OCI-LY3 (cell line): ENCODE data around the gene MMP20.

ENCODE experiments used
- H2AFZ ChIP-seq: fragments of 200-600, 300-600 bp; shearing (Covaris generic); 2 replicates; pipeline ENCODE4 v1.6.0; 2014; ENCODE audit warnings: antibody characterized with exemption, low read depth, low read length
- H3K27ac ChIP-seq: fragments of 200-600, 300-600 bp; sonication (generic); 2 replicates; pipeline ENCODE4 v1.5.1; 2014; ENCODE audit warnings: mild to moderate bottlenecking, low read length, moderate library complexity, mixed read lengths
- H3K27me3 ChIP-seq: fragments of 200-600, 300-600 bp; sonication (generic); 2 replicates; pipeline ENCODE4 v1.6.1; 2014; ENCODE audit warnings: low read depth, low read length, mixed read lengths
- H3K36me3 ChIP-seq: fragments of 200-600, 300-600 bp; sonication (generic); replicated peaks from 2 replicates; pipeline ENCODE3; 2014; ENCODE audit warnings: low read depth, low read length, mixed read lengths
- H3K4me1 ChIP-seq: fragments of 300-600, 200-600 bp; sonication (generic); 2 replicates; pipeline ENCODE4 v1.6.1; 2014; ENCODE audit warnings: low read length, mixed read lengths
- H3K4me2 ChIP-seq: fragments of 200-600, 300-600 bp; sonication (generic); 2 replicates; pipeline ENCODE4 v1.6.1; 2014; ENCODE audit warnings: low read length, mixed read lengths
- H3K4me3 ChIP-seq: fragments of 300-600, 200-600 bp; sonication (generic); 2 replicates; pipeline ENCODE4 v1.5.1; 2014; ENCODE audit warnings: antibody characterized with exemption, mild to moderate bottlenecking, low read length, moderate library complexity
- H3K79me2 ChIP-seq: fragments of 300-600, 200-600 bp; shearing (Covaris generic); 2 replicates; pipeline ENCODE4 v1.6.1; 2014; ENCODE audit warnings: mild to moderate bottlenecking, low read length, mixed read lengths
- H3K9ac ChIP-seq: fragments of 300-600, 200-600 bp; shearing (Covaris generic); 2 replicates; pipeline ENCODE4 v1.6.0; 2014; ENCODE audit warnings: mild to moderate bottlenecking, low read length, moderate library complexity
- H3K9me3 ChIP-seq: fragments of 200-600, 300-600 bp; shearing (Covaris generic); 2 replicates; pipeline ENCODE4 v1.6.1; 2014; ENCODE audit warnings: low read length, mixed read lengths; ENCODE audit not compliant: insufficient read depth
- H4K20me1 ChIP-seq: fragments of 200-600, 300-600 bp; sonication (generic); 2 replicates; pipeline ENCODE4 v1.6.1; 2016; ENCODE audit warnings: low read length, mixed read lengths; ENCODE audit not compliant: insufficient read depth
- CTCF ChIP-seq: fragments of 200-600, 300-600 bp; sonication (generic); IDR thresholded peaks from 2 replicates; pipeline ENCODE4 v1.5.1; 2014; ENCODE audit warnings: antibody characterized with exemption, low read length, low read depth
- EZH2phosphoT487 ChIP-seq: fragments of 200-600 bp; shearing (Covaris generic); IDR thresholded peaks from 2 replicates; pipeline ENCODE4 v1.6.1; 2018; ENCODE audit warnings: antibody characterized with exemption, mixed run types, low read depth

Gene MMP20

DNA sequence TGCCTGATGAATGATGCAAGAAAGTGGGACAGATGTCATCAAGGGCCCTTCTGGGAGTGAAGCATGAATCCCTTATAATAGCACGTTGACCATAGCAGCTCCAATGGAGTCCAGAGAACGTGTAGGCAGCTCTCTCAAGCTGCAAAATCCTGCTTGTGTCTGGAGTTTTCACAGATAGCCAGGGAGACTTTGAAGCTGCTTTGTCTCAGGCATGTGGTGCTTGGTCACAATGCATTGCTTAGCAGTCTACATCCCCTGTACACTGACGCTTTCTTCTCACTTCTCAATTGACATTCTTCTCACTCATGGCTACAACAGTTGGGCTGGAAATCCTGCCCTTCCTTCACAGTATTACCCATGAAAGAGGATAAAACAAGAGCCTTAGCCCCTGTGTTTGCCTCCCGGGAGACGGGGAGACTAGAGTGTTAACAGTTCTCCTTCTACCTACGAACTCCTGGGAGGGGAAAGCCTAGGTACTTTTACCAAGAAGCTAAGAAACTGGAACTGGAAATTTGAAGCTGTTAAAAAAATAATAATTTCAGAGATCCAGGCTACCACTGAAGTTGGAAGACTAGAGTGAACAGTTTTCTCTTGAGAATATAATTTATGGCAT, 73.9 kb downstream of the MMP20 start:
- Histone ChIP-seq H3K9ac (no peak overlapping the region), H3K79me2 (no peaks in the 10 kb centered on the region), H3K27ac (no peak overlapping the region), H3K4me2 (peak overlapping the region; percentile 22), H4K20me1 (no peaks in the 10 kb centered on the region), H3K4me1 (peaks cover 32% of the 10 kb centered on the region), H3K4me3 (no peak overlapping the region), H2AFZ (peak overlapping the region; percentile 67), H3K9me3 (no peaks in the 10 kb centered on the region), H3K36me3 (no peaks in the 10 kb centered on the region), H3K27me3 (no peaks in the 10 kb centered on the region)
- no peak for TF ChIP-seq EZH2phosphoT487
- no peak for TF ChIP-seq CTCF

GRCh38 chr11:102546923-102547471, 78.1 kb downstream of the MMP20 start:
- peaks cover 43% of the 10 kb centered on the region for H3K4me1 ChIP-seq
- H3K27ac ChIP-seq, result peak overlapping the region; percentile 58
- no peaks in the 10 kb centered on the region for H3K9me3 ChIP-seq
- no peak overlapping the region for H3K4me3 ChIP-seq
- H3K36me3 ChIP-seq, result no peaks in the 10 kb centered on the region
- peak overlapping the region; percentile 27 for H3K4me2 ChIP-seq
- H3K9ac ChIP-seq, result no peak overlapping the region
- no peak for TF ChIP-seq EZH2phosphoT487
- TF ChIP-seq CTCF, result no peak
- H3K79me2 ChIP-seq, result no peaks in the 10 kb centered on the region
- no peak overlapping the region for H2AFZ ChIP-seq
- H3K27me3 ChIP-seq, result no peaks in the 10 kb centered on the region
- H4K20me1 ChIP-seq, result no peaks in the 10 kb centered on the region

DNA sequence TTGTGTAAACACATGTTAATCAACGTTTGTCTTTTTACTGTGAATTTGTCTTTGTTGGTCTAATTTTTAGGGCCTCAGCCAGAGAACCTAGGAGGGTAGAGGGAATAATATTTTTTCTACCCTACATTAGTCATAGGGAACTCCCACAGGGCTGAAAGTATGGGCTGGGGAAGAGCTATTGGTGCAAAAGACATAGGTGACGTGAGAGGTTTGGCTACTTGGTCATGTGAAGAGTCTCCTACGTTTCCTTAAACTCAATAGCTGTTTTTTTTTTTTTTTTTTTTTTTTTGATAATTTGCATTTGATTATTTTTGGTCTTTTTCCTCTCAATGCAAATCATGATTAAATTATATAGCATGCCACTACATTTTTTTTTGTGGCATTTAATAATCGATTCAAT, 78.7 kb downstream of the MMP20 start:
- Histone ChIP-seq H3K9ac (no peak overlapping the region), H3K9me3 (no peaks in the 10 kb centered on the region), H4K20me1 (no peaks in the 10 kb centered on the region), H3K4me3 (no peak overlapping the region), H3K4me2 (peak overlapping the region; percentile 27), H2AFZ (no peak overlapping the region), H3K4me1 (peaks cover 37% of the 10 kb centered on the region), H3K36me3 (no peaks in the 10 kb centered on the region), H3K27ac (peak overlapping the region; percentile 58), H3K27me3 (no peaks in the 10 kb centered on the region), H3K79me2 (no peaks in the 10 kb centered on the region)
- TF ChIP-seq EZH2phosphoT487 (no peak), CTCF (no peak)

- Histone ChIP-seq H3K27ac (peak overlapping the region; percentile 58; the same call in 1 of the 2 replicates), H3K4me3 (no peak overlapping the region), H3K4me1 (peaks cover 30% of the 10 kb centered on the region), H2AFZ (no peak overlapping the region), H3K4me2 (peak overlapping the region; percentile 27), H3K9ac (no peak overlapping the region), H3K79me2 (no peaks in the 10 kb centered on the region), H3K36me3 (no peaks in the 10 kb centered on the region), H3K27me3 (no peaks in the 10 kb centered on the region), H4K20me1 (no peaks in the 10 kb centered on the region), H3K9me3 (no peaks in the 10 kb centered on the region)
- no peak for TF ChIP-seq CTCF
- no peak for TF ChIP-seq EZH2phosphoT487
Observed at GRCh38 chr11:102545701-102546100, 79.4 kb downstream of the MMP20 start.
